ENCODE data around the gene NFIC. TPM values are rescaled to one million over a fixed set of nuclear protein-coding genes. Genes with fewer than 3 reads are reported as not detected.

The NFIC gene
- 7.1 and 7.8 TPM in 2 replicates for total RNA-seq
- 20.9 and 30.5 TPM in 2 replicates for polyA plus RNA-seq

GRCh38 chr19:3365836-3366752 lies at the start of gene NFIC:
Gene NFIC (plus strand): TSS chr19:3366583. CDS start chr19:3366637, 54 bp downstream.
- TF ChIP-seq CTCF (IDR thresholded peaks at IDR 0.05; ENCODE audit: poor library complexity) (no peak), EZH2 (IDR thresholded peaks at IDR 0.05; ENCODE audit: borderline replicate concordance) (no peak), EZH2phosphoT487 (IDR thresholded peaks at IDR 0.05; ENCODE audit: low read depth, severe bottlenecking, unreplicated experiment) (no peak)
- Histone ChIP-seq H3K9me3 (ENCODE audit: low read depth) (no peaks in the 10 kb centered on the region), H2AFZ (peak within 1 kb of the TSS; percentile 63), H3K4me1 (ENCODE audit: insufficient read depth) (peaks cover 44% of the 10 kb centered on the region), H4K20me1 (ENCODE audit: insufficient read depth, poor library complexity, severe bottlenecking) (peaks cover 4% of the 10 kb centered on the region), H3K27me3 (peaks cover 91% of the 10 kb centered on the region), H3K4me2 (peak within 1 kb of the TSS; percentile 96), H3K9me2 (replicated peaks; ENCODE audit: insufficient read depth) (no peaks in the 10 kb centered on the region), H3K36me3 (replicated peaks; ENCODE audit: insufficient read depth, low read depth) (no peaks in the 10 kb centered on the region), H3K27ac (peak within 1 kb of the TSS; percentile 92), H3K4me3 (peak within 1 kb of the TSS; percentile 88), H3K79me2 (peaks cover 31% of the 10 kb centered on the region)
- peak; percentile 75 for DNase-seq (ENCODE audit: low spot score)
- WGBS (ENCODE audit: low lambda C conversion rate, missing lambda C conversion rate), result 2% methylated on average over 20 of the region's 64 CpGs

- no peaks in the 10 kb centered on the region for H4K20me1 ChIP-seq (ENCODE audit: insufficient read depth, poor library complexity, severe bottlenecking)
- WGBS (ENCODE audit: low lambda C conversion rate, missing lambda C conversion rate), result 87% methylated on average over 5 of the region's 5 CpGs
- no peak overlapping the region for H3K4me2 ChIP-seq
- TF ChIP-seq EZH2 (IDR thresholded peaks at IDR 0.05; ENCODE audit: borderline replicate concordance) (no peak), EZH2phosphoT487 (IDR thresholded peaks at IDR 0.05; ENCODE audit: low read depth, severe bottlenecking, unreplicated experiment) (no peak), CTCF (IDR thresholded peaks at IDR 0.05; ENCODE audit: poor library complexity) (no peak)
- no peaks in the 10 kb centered on the region for H3K9me2 ChIP-seq (replicated peaks; ENCODE audit: insufficient read depth)
- H3K27ac ChIP-seq, result no peak overlapping the region
- DNase-seq (ENCODE audit: low spot score), result no peak
- no peaks in the 10 kb centered on the region for H3K27me3 ChIP-seq
- no peaks in the 10 kb centered on the region for H3K79me2 ChIP-seq
- no peaks in the 10 kb centered on the region for H3K9me3 ChIP-seq (ENCODE audit: low read depth)
- no peaks in the 10 kb centered on the region for H3K36me3 ChIP-seq (replicated peaks; ENCODE audit: insufficient read depth, low read depth)
- no peak overlapping the region for H2AFZ ChIP-seq
- no peaks in the 10 kb centered on the region for H3K4me1 ChIP-seq (ENCODE audit: insufficient read depth)
- no peak overlapping the region for H3K4me3 ChIP-seq
Observed at GRCh38 chr19:3316659-3317207, 49.6 kb upstream of the NFIC start.

- Histone ChIP-seq H3K9me2 (replicated peaks; ENCODE audit: insufficient read depth) (no peaks in the 10 kb centered on the region), H3K27me3 (no peaks in the 10 kb centered on the region), H4K20me1 (ENCODE audit: insufficient read depth, poor library complexity, severe bottlenecking) (no peaks in the 10 kb centered on the region), H3K4me2 (no peak overlapping the region), H3K27ac (no peak overlapping the region), H3K4me3 (no peak overlapping the region), H3K4me1 (ENCODE audit: insufficient read depth) (no peaks in the 10 kb centered on the region), H3K36me3 (replicated peaks; ENCODE audit: insufficient read depth, low read depth) (no peaks in the 10 kb centered on the region), H2AFZ (no peak overlapping the region), H3K79me2 (no peaks in the 10 kb centered on the region), H3K9me3 (ENCODE audit: low read depth) (no peaks in the 10 kb centered on the region)
- no peak for DNase-seq (ENCODE audit: low spot score)
- WGBS (ENCODE audit: low lambda C conversion rate, missing lambda C conversion rate), result 71% methylated on average over 15 of the region's 18 CpGs
- no peak for TF ChIP-seq EZH2phosphoT487 (IDR thresholded peaks at IDR 0.05; ENCODE audit: low read depth, severe bottlenecking, unreplicated experiment)
- TF ChIP-seq EZH2 (IDR thresholded peaks at IDR 0.05; ENCODE audit: borderline replicate concordance), result no peak
- TF ChIP-seq CTCF (IDR thresholded peaks at IDR 0.05; ENCODE audit: poor library complexity), result no peak
Observed at GRCh38 chr19:3319643-3320353, 46.6 kb upstream of the NFIC start.
